DND-41 (cell line): Measurements from ENCODE around the gene OR1J1.

ENCODE experiments used
- ATAC-seq: fragments of 200-7000 bp; cut with Tn5 transposase; 3 replicates; pipeline ENCODE4 v1.9.1; 2021; ENCODE audit warnings: low read depth; ENCODE audit not compliant: insufficient read depth
- DNase-seq: peaks from one replicate; pipeline ENCODE4 v3.0.0-alpha.2; 2020
- H2AFZ ChIP-seq: 2 replicates; pipeline ENCODE4 v1.6.0; 2012; ENCODE audit warnings: low read depth, low read length
- H3K27ac ChIP-seq: 2 replicates; pipeline ENCODE4 v1.5.1; 2012; ENCODE audit warnings: low read length, inconsistent platforms
- H3K27me3 ChIP-seq: fragments of 200-600 bp; sonication (generic); 2 replicates; pipeline ENCODE4 v1.6.0; 2012; ENCODE audit warnings: low read length, mild to moderate bottlenecking, inconsistent platforms; ENCODE audit not compliant: insufficient read depth, poor library complexity
- H3K36me3 ChIP-seq: 2 replicates; pipeline ENCODE4 v1.5.1; 2012; ENCODE audit warnings: low read length, inconsistent platforms; ENCODE audit not compliant: insufficient read depth
- H3K4me1 ChIP-seq: 2 replicates; pipeline ENCODE4 v1.5.1; 2012; ENCODE audit warnings: mild to moderate bottlenecking, low read length; ENCODE audit not compliant: insufficient read depth
- H3K4me2 ChIP-seq: 2 replicates; pipeline ENCODE4 v1.6.0; 2012; ENCODE audit warnings: mild to moderate bottlenecking, moderate library complexity, low read length, inconsistent platforms; ENCODE audit not compliant: insufficient read depth
- H3K4me3 ChIP-seq, 2 experiments: fragments of 200-600 bp in 1 of 2; shearing (Covaris generic) in 1 of 2; 2 replicates each; pipeline ENCODE4 v1.5.1; 2012 to 2016; ENCODE audit warnings: inconsistent platforms in 2 of 2, low read length in 2 of 2, mild to moderate bottlenecking in 2 of 2, low read depth in 1 of 2, moderate library complexity in 1 of 2
- H3K79me2 ChIP-seq: 2 replicates; pipeline ENCODE4 v1.6.0; 2012; ENCODE audit warnings: low read length, inconsistent platforms; ENCODE audit not compliant: insufficient read depth
- H3K9ac ChIP-seq: 2 replicates; pipeline ENCODE4 v1.6.0; 2012; ENCODE audit warnings: low read depth, mild to moderate bottlenecking, inconsistent platforms, low read length, moderate library complexity
- H3K9me3 ChIP-seq: 2 replicates; pipeline ENCODE4 v1.5.1; 2012; ENCODE audit warnings: low read length, moderate library complexity, mild to moderate bottlenecking, inconsistent platforms; ENCODE audit not compliant: insufficient read depth, severe bottlenecking
- H4K20me1 ChIP-seq: 2 replicates; pipeline ENCODE4 v1.6.0; 2012; ENCODE audit warnings: low read length; ENCODE audit not compliant: insufficient read depth
- EZH2 ChIP-seq: IDR thresholded peaks from 3 replicates; pipeline ENCODE4 v1.6.1; 2012; ENCODE audit warnings: borderline replicate concordance, low read depth, mild to moderate bottlenecking, moderate library complexity, low read length, inconsistent platforms; ENCODE audit not compliant: severe bottlenecking
- TF ChIP-seq, protein P1 (sequence below): IDR thresholded peaks from 2 replicates; pipeline ENCODE4 v1.5.1; 2012; ENCODE audit warnings: borderline replicate concordance, low read length, moderate library complexity, mild to moderate bottlenecking; ENCODE audit not compliant: poor library complexity, severe bottlenecking; ENCODE audit errors: extremely low read depth

The OR1J1 gene

DNA sequence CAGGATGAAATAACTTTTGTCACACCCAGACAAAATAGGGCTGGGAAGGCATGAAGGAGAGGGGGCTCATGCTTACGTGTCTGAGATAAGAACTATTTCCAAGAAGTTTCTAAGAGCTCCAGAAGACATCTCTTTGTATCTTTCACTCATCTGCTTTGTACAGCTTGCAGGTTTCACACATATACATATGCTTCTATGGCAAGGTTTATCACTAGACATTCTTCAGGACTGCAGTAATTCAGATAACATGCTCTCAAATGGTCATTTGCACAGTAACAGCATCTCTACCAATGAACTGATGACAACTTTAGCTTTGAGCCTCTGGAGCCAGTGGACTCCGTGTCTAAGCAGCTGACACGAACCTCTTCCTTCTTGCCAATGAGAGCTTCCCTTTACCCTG, 3.2 kb downstream of the OR1J1 start:
- H3K4me2 ChIP-seq: no peak overlapping the region
- H3K4me1 ChIP-seq: no peaks in the 10 kb centered on the region
- H3K36me3 ChIP-seq: no peaks in the 10 kb centered on the region
- no peak overlapping the region for H3K4me3 ChIP-seq
- DNase-seq: no peak
- H2AFZ ChIP-seq: no peak overlapping the region
- H3K9ac ChIP-seq: no peak overlapping the region
- no peak for TF ChIP-seq EZH2
- TF ChIP-seq, protein P1, sequence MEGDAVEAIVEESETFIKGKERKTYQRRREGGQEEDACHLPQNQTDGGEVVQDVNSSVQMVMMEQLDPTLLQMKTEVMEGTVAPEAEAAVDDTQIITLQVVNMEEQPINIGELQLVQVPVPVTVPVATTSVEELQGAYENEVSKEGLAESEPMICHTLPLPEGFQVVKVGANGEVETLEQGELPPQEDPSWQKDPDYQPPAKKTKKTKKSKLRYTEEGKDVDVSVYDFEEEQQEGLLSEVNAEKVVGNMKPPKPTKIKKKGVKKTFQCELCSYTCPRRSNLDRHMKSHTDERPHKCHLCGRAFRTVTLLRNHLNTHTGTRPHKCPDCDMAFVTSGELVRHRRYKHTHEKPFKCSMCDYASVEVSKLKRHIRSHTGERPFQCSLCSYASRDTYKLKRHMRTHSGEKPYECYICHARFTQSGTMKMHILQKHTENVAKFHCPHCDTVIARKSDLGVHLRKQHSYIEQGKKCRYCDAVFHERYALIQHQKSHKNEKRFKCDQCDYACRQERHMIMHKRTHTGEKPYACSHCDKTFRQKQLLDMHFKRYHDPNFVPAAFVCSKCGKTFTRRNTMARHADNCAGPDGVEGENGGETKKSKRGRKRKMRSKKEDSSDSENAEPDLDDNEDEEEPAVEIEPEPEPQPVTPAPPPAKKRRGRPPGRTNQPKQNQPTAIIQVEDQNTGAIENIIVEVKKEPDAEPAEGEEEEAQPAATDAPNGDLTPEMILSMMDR: no peak
- peaks cover 15% of the 10 kb centered on the region for H3K27me3 ChIP-seq
- H3K79me2 ChIP-seq: no peaks in the 10 kb centered on the region
- H4K20me1 ChIP-seq: no peaks in the 10 kb centered on the region
- no peaks in the 10 kb centered on the region for H3K9me3 ChIP-seq
- no peak overlapping the region for H3K27ac ChIP-seq
- no peak for ATAC-seq

DNA sequence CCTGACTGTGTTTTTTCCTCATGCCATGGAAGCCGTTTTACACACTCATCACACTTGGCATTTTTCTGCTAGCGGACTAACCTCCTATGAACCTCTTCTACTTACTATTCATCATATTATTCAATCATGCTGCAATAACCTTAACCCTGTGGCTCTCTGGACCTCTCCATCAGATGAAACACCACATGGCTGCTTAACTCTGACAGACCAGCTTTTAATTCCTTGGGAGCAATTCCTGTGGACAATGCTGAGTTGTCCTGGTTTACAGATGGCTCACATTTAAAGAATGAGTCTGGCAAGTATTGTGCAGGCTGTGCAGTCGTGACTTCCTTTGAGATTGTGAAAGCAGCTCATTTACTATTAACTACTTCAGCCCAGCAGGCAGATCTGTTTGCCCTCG, 9.0 kb downstream of the OR1J1 start:
- ATAC-seq: no peak
- no peak overlapping the region for H3K4me3 ChIP-seq
- no peaks in the 10 kb centered on the region for H3K36me3 ChIP-seq
- H3K27ac ChIP-seq: no peak overlapping the region
- no peak overlapping the region for H3K9ac ChIP-seq
- peaks cover 8% of the 10 kb centered on the region for H3K27me3 ChIP-seq
- TF ChIP-seq, protein P1: no peak
- no peak for TF ChIP-seq EZH2
- no peak overlapping the region for H3K4me2 ChIP-seq
- peaks cover 13% of the 10 kb centered on the region for H3K4me1 ChIP-seq
- no peaks in the 10 kb centered on the region for H4K20me1 ChIP-seq
- no peak for DNase-seq
- H2AFZ ChIP-seq: no peak overlapping the region
- H3K9me3 ChIP-seq: no peaks in the 10 kb centered on the region
- no peaks in the 10 kb centered on the region for H3K79me2 ChIP-seq

DNA sequence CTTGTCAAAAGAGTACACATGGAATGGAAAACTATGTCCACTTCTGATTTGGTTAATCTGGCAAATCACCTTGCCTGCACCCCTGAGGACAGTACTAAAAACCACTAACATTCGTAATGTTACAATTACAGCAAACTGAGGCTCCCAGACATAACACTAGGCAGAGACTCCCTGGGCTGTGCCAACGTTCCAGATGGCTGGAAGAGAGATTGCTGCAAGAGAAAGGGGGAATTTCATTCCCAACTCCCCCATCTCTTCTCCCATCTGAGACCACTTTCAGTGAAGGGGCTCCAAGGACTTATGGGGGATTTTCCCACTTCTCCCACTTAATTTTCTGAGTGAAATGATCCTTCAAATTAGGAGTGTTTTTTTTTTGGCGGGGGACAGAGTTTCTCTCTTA, 11.3 kb downstream of the OR1J1 start:
- no peak overlapping the region for H3K4me2 ChIP-seq
- peaks cover 13% of the 10 kb centered on the region for H3K4me1 ChIP-seq
- H3K4me3 ChIP-seq: no peak overlapping the region
- H3K27me3 ChIP-seq: peaks cover 5% of the 10 kb centered on the region
- no peak for ATAC-seq
- H3K9ac ChIP-seq: no peak overlapping the region
- no peak for DNase-seq
- TF ChIP-seq, protein P1: no peak
- TF ChIP-seq EZH2: no peak
- no peaks in the 10 kb centered on the region for H3K79me2 ChIP-seq
- no peak overlapping the region for H3K27ac ChIP-seq
- H3K9me3 ChIP-seq: no peaks in the 10 kb centered on the region
- no peaks in the 10 kb centered on the region for H4K20me1 ChIP-seq
- no peak overlapping the region for H2AFZ ChIP-seq
- H3K36me3 ChIP-seq: no peaks in the 10 kb centered on the region
